NCI-H82 treated with DMSO at 0.1 percent for 48 hours (cell line): ENCODE measurements around the gene HDAC11.
A peak's percentile ranks its signal among the peaks of the same experiment; 100 is the strongest.
"Not testable (repeated sequence)": the region's sequence is repeated elsewhere in the genome, so short reads cannot be mapped to it uniquely, and the experiment has no call there.

Experiments
- DNase-seq: peaks from one replicate; lab custom pipeline; 2025; ENCODE audit not compliant: unreplicated experiment; lab: John Stamatoyannopoulos, UW

Gene HDAC11

GRCh38 chr3:13479582-13480339, at the start of gene HDAC11:
TSS of gene HDAC11 (plus strand) at chr3:13480306. CDS start at chr3:13480348, 42 bp downstream.
- DNase-seq, result peak; percentile 77

GRCh38 chr3:13430411-13430875, 49.7 kb upstream of the HDAC11 start:
- DNase-seq, result not testable (repeated sequence)

- no peak for DNase-seq
Measured at GRCh38 chr3:13432093-13432492, 48.0 kb upstream of the HDAC11 start.

- no peak for DNase-seq
Measured at GRCh38 chr3:13433912-13434311, 46.2 kb upstream of the HDAC11 start.

- not testable (repeated sequence) for DNase-seq
Measured at GRCh38 chr3:13436213-13436612, 43.9 kb upstream of the HDAC11 start.

GRCh38 chr3:13440204-13440817, 39.8 kb upstream of the HDAC11 start:
- no peak for DNase-seq

- DNase-seq, result not testable (repeated sequence)
Measured at GRCh38 chr3:13442882-13443281, 37.2 kb upstream of the HDAC11 start.

- DNase-seq, result no peak
Measured at GRCh38 chr3:13451301-13451673, 28.8 kb upstream of the HDAC11 start.

- DNase-seq, result peak; percentile 2
Measured at GRCh38 chr3:13452490-13453335, 27.4 kb upstream of the HDAC11 start.

- DNase-seq, result no peak
Measured at GRCh38 chr3:13455644-13456043, 24.5 kb upstream of the HDAC11 start.

- DNase-seq, result no peak
Measured at GRCh38 chr3:13457593-13457992, 22.5 kb upstream of the HDAC11 start.

- no peak for DNase-seq
Measured at GRCh38 chr3:13459605-13460340, 20.3 kb upstream of the HDAC11 start.

- DNase-seq, result no peak
Measured at GRCh38 chr3:13460341-13460736, 19.8 kb upstream of the HDAC11 start.

- DNase-seq, result peak; percentile 53
Measured at GRCh38 chr3:13461169-13462124, 18.7 kb upstream of the HDAC11 start.

GRCh38 chr3:13462125-13462629, 17.9 kb upstream of the HDAC11 start:
- no peak for DNase-seq

GRCh38 chr3:13462822-13463221, 17.3 kb upstream of the HDAC11 start:
- DNase-seq, result no peak

- DNase-seq, result no peak
Measured at GRCh38 chr3:13463618-13464400, 16.3 kb upstream of the HDAC11 start.

- DNase-seq, result no peak
Measured at GRCh38 chr3:13465236-13465873, 14.8 kb upstream of the HDAC11 start.
